ENCODE measurements around the gene SLC9B2.

SLC9B2 gene

DNA sequence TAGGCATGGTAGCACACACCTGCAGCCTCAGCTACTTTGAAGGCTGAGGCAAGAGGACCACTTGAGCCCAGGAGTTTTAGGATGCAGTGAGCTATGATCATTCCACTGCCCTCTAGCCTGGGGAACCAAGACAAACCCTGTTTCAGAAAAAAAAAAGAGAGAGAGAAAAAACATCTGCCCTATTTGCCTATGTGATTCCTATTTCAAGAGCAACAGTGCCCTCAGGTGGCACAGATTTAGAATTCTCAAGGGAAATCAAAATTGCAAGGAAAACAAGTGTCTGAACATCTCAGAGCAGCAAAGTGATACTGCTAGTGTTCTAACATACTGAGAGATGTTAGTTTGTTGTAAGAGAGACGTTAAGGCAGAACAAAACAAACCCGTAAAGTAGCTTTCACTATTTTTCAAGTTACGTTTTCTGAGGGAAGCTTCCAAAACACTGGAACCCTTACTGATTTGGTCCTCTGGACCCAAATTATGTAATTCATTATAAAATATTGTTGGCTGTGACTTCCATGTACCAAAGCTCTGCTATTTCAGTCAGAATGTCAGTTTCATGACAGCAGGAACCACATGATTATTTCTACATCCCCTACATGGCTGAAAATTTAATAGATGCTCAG, 15.2 kb upstream of the SLC9B2 start:
- H2AFZ ChIP-seq (ENCODE audit: low read length): no peak overlapping the region
- H3K4me3 ChIP-seq (ENCODE audit: low read depth, low read length, poor library complexity, severe bottlenecking): no peak overlapping the region
- H3K36me3 ChIP-seq (ENCODE audit: insufficient read depth, low read length): peaks cover 7% of the 10 kb centered on the region; the same call in 1 of the 2 replicates
- H3K9ac ChIP-seq (ENCODE audit: low read length): no peak overlapping the region
- H3K27me3 ChIP-seq (ENCODE audit: insufficient read depth, low read length): no peaks in the 10 kb centered on the region
- peaks cover 18% of the 10 kb centered on the region for H3K4me1 ChIP-seq (ENCODE audit: insufficient read depth, low read length, severe bottlenecking)
- no peak overlapping the region for H3K27ac ChIP-seq (ENCODE audit: low read depth, low read length, poor library complexity, severe bottlenecking)
- H3F3A ChIP-seq (ENCODE audit: insufficient read depth, low read length): no peaks in the 10 kb centered on the region
- H3K9me2 ChIP-seq (ENCODE audit: low read depth, low read length): no peaks in the 10 kb centered on the region
- H4K20me1 ChIP-seq (ENCODE audit: insufficient read depth, low read length): no peaks in the 10 kb centered on the region
- no peaks in the 10 kb centered on the region for H3K79me2 ChIP-seq (ENCODE audit: insufficient read depth, low read length)
- no peak for TF ChIP-seq EZH2 (IDR thresholded peaks at IDR 0.05; ENCODE audit: borderline replicate concordance, low read length)
- peak; percentile 88 for TF ChIP-seq CTCF (IDR thresholded peaks at IDR 0.05; ENCODE audit: low read length)
- H3K9me3 ChIP-seq (ENCODE audit: low read length): no peaks in the 10 kb centered on the region
- no peak overlapping the region for H3K4me2 ChIP-seq (ENCODE audit: low read length)

DNA sequence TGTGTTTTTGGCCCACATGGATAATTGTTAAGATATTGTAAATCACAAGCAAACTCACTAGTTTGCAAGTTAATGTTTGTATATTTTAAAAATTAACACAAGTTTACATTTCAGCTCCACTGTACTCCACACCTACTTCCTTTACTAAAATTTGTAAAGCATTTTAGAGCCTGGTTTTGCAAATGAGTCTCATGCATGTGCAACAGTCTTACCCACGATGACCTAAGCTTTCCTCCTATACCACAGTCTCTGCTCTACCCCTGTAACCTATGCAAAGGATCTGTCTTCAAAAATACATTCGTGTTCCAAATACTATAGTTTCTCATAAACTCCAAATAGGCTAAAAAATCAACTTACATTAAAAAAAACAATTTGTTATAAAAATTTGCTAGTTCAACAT, 12.9 kb upstream of the SLC9B2 start:
- no peak overlapping the region for H3K9ac ChIP-seq (ENCODE audit: low read length)

GRCh38 chr4:103086551-103086950, 10.0 kb upstream of the SLC9B2 start:
- Histone ChIP-seq H4K20me1 (ENCODE audit: insufficient read depth, low read length) (no peaks in the 10 kb centered on the region), H3K4me1 (ENCODE audit: insufficient read depth, low read length, severe bottlenecking) (peaks cover 3% of the 10 kb centered on the region), H3K27ac (ENCODE audit: low read depth, low read length, poor library complexity, severe bottlenecking) (no peak overlapping the region), H2AFZ (ENCODE audit: low read length) (no peak overlapping the region), H3K79me2 (ENCODE audit: insufficient read depth, low read length) (no peaks in the 10 kb centered on the region), H3K4me2 (ENCODE audit: low read length) (no peak overlapping the region), H3F3A (ENCODE audit: insufficient read depth, low read length) (no peaks in the 10 kb centered on the region), H3K36me3 (ENCODE audit: insufficient read depth, low read length) (peaks cover 7% of the 10 kb centered on the region; the same call in 1 of the 2 replicates), H3K4me3 (ENCODE audit: low read depth, low read length, poor library complexity, severe bottlenecking) (no peak overlapping the region), H3K27me3 (ENCODE audit: insufficient read depth, low read length) (no peaks in the 10 kb centered on the region), H3K9me2 (ENCODE audit: low read depth, low read length) (no peaks in the 10 kb centered on the region), H3K9ac (ENCODE audit: low read length) (no peak overlapping the region), H3K9me3 (ENCODE audit: low read length) (no peaks in the 10 kb centered on the region)
- TF ChIP-seq CTCF (IDR thresholded peaks at IDR 0.05; ENCODE audit: low read length): no peak
- TF ChIP-seq EZH2 (IDR thresholded peaks at IDR 0.05; ENCODE audit: borderline replicate concordance, low read length): no peak

More for the DNA sequence above, 12.9 kb upstream of the SLC9B2 start:
- TF ChIP-seq EZH2 (IDR thresholded peaks at IDR 0.05; ENCODE audit: borderline replicate concordance, low read length): no peak
- TF ChIP-seq CTCF (IDR thresholded peaks at IDR 0.05; ENCODE audit: low read length): no peak
- H3K27me3 ChIP-seq (ENCODE audit: insufficient read depth, low read length): no peaks in the 10 kb centered on the region
- peaks cover 18% of the 10 kb centered on the region for H3K4me1 ChIP-seq (ENCODE audit: insufficient read depth, low read length, severe bottlenecking)
- no peak overlapping the region for H3K4me3 ChIP-seq (ENCODE audit: low read depth, low read length, poor library complexity, severe bottlenecking)
- H3F3A ChIP-seq (ENCODE audit: insufficient read depth, low read length): no peaks in the 10 kb centered on the region
- H3K9me3 ChIP-seq (ENCODE audit: low read length): no peaks in the 10 kb centered on the region
- H3K36me3 ChIP-seq (ENCODE audit: insufficient read depth, low read length): peaks cover 7% of the 10 kb centered on the region; the same call in 1 of the 2 replicates
- no peaks in the 10 kb centered on the region for H4K20me1 ChIP-seq (ENCODE audit: insufficient read depth, low read length)
- H3K9me2 ChIP-seq (ENCODE audit: low read depth, low read length): no peaks in the 10 kb centered on the region
- H2AFZ ChIP-seq (ENCODE audit: low read length): no peak overlapping the region
- H3K27ac ChIP-seq (ENCODE audit: low read depth, low read length, poor library complexity, severe bottlenecking): no peak overlapping the region
- H3K79me2 ChIP-seq (ENCODE audit: insufficient read depth, low read length): no peaks in the 10 kb centered on the region
- H3K4me2 ChIP-seq (ENCODE audit: low read length): no peak overlapping the region

All from OCI-LY1 (cell line).